HG02678 (cell line): Measurements from ENCODE around the gene CD99L2.

ENCODE experiments used
- ATAC-seq: cut with Tn5 transposase; IDR thresholded peaks from one replicate; pipeline ENCODE4 v1.9.1; 2021; ENCODE audit warnings: mild to moderate bottlenecking, moderate library complexity; ENCODE audit not compliant: unreplicated experiment

Gene CD99L2

DNA sequence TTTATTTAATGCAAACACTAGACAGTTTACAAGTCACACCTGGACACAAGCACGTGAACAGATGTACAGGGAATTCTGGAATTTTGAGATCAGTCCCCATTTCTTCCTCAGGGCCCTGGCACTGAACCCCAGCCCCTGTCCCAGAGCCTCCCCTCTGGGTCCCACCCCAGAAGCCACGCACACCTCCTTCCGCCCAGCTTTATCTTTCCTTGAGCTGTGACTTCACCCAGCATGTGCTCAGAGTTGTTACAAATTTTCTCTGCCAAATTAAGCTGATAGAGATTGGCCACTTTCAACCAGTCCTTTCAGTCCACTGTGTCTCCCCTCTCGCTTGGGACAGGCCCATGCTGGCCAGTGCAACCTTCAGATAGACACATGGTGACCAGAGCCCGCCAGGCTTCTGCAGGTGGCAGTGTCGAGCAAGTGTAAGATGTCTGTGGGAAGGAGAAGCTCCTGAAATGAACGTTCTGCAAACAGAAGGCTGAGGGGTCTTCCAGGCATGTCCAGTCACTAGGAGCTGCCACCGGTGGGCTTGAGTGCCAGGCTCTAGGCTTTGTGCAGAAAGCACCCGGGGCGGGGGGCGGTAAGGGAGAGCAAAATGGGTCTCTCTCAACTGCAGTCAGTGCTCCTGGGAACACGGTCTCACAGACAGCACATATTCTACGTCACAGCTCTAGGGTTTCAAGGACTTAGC is 132.0 kb downstream of the CD99L2 start:
- ATAC-seq = no peak

DNA sequence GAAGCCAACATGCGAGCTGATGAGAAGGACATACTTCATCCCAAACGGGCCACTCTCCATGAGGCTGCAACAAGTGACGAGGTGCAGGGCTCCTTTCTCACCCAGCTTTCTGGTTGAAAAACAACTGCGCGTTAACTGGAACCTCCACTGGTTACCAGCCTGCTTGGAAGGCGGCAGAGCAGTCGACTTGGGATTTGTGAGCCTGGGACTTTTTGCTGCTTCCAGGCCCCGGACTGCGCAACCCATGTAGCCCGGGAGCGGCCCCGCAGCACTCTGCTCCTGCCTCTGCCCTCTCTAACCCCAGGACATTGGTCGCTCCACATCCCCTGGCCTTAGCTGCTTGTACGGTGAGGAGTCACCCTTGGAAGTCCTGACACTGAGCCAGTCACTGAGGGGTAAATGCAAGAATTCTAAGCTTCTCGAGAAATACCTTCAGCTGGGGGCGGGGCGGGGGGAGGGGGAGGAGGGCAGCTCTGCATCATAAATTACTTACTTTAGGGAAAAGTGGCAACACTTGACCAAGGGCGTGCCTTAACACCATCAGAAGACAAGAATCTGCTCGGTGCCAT is 132.6 kb downstream of the CD99L2 start:
- no peak for ATAC-seq

DNA sequence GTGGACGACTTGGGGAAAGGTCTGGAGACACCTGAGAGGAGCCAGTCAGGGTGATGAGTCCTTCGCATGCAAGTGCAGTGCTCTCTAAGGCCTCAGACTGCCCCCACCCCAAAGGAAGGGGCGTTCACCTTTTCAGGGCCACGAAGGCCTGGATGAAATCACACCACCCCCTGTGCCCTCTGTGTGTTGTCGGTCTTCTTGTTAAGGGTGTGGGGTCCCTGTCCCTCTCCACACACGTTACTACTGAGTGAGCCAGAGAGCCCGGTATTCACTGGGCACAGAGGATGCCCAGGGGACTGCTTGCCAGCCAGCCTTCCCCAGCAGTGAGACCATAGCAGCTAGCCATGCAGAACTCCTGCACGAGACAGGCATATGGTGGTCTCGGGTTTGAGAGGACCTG is 133.2 kb downstream of the CD99L2 start:
- ATAC-seq = no peak

DNA sequence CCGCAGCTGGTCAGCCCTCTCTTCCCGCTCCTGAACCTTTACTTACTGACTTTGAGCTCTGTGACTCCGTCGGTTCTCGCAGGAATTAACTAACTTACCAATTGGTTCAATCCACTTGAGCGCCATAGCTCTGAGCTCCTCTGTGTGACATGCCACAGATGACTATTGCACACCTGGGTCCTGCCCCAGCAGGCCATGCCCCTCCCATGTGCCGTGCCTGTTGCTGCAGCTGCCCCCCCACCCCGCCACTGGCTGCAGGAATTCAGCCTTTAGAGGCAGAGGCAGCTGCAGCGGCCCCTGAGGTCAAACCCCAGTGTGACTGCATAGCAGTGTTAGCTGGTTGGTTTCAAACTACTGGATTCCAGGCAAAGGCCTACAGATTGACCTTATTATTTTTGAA is 134.7 kb downstream of the CD99L2 start:
- ATAC-seq = no peak

DNA sequence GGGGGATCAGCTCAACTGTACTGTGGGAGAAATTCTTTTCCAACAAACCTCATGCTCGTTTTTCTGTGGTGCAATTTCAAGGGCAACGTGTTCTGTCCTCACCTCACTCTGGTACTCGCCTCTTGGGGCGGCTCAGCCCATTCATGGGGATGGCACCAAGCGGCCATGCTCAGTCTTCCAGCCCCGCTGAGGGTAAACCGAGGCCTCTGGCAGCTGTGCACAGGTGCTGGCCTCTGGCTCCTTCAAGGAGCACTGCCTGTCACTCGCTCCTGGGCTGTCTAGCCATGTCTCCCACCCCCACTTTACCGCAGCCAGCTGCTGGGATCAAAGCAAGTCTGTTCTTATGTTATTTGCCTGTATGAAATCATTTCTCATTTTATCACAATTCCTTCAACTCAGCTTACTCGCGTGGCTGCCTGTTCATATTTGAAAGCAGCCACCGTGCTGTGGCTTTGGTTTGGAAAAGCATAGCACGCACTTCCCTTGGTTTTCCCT is 135.1 kb downstream of the CD99L2 start:
- ATAC-seq = no peak

DNA sequence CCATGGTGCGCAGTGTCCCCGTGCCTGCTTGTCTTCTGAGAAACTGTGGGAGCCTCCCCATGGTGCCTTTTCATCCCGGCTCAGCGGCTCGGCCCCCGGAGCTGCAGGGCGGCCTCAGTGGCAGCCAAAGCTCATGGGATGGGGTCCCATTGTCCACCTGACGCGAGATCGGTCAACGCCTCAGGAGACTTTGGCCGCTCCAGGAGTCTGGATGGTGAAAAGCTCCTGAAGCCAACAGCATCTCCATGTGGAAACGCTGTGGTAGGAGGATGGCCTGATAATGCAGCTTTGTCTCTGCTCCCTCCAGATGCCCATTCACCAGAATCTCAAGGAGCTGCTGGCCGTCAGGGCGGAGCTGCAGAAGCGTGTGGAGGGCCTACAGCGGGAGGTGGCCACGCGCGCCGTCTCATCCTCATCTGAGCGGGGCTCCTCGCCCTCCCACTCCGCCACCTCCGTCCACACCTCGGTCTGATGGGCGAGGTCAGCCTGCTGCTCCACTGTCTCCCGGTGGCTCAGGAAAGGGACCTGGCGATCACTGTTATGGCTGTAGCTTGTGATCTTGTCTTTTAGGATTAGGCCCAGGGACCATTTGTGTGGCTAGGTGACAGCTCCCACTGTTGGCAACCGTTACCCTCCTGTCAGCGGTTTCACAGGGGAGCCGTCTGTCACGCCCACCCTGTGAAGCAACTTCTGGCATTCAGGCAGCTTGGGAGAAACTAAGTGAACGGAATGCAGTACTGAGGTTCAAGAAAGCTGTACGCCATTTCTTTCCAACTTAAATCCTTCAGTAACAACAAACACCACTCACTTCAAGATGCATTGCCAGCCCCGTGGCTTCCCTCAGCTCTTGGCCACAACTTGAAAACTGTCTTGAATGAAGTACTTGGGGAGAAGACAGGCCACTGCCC is 136.0 kb downstream of the CD99L2 start:
- ATAC-seq = no peak

DNA sequence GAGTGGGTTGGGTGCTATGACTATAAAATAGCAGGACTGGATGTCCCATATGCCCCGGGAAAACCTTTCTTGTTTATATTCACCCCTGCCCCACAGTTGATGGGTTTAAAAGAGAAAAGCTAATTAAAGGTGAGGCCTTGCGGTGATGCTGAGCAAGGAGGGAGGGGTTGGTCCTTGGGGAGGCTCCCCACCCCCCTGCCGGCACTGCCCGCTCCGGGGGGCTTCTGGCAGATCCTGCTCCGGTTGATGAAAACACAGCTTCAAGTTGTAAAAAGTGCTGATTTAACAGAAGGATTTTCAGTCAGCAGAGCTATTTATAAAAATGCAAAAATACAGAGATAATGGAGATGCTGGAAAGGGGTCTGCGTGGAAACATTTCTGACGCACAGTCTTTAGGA is 136.7 kb downstream of the CD99L2 start:
- ATAC-seq = no peak

DNA sequence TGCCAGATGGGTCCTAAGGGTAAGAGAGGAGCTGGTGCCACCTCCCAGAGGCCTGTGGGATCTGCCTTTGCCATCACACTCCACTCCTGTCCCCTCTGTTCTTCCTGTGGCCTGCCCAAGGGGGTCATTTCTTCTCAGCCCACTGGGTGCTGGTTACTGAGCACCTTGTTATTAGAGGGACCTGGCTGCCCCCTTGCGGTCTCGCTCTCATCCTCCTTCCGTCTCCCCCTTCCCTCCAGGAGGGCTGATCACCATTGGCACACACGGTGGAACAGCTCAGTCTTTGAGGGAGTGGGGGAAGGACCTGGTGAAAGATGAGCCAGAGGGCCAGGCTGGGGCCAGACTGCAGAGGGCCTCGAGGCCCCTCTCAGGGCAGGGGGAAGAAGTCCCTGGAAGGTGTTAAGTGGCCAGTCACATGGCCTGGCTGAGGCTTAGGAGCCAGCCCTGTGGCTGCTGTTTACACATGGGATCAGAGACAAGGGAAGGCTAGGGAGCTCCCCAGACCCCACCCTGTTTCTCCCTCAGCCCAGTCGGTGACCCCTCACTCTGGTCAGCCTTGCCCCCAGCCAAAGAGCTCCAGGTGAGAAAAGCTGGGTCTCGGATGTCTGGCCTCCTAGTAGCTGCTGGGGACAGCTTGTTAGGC is 137.2 kb downstream of the CD99L2 start:
- ATAC-seq = no peak

DNA sequence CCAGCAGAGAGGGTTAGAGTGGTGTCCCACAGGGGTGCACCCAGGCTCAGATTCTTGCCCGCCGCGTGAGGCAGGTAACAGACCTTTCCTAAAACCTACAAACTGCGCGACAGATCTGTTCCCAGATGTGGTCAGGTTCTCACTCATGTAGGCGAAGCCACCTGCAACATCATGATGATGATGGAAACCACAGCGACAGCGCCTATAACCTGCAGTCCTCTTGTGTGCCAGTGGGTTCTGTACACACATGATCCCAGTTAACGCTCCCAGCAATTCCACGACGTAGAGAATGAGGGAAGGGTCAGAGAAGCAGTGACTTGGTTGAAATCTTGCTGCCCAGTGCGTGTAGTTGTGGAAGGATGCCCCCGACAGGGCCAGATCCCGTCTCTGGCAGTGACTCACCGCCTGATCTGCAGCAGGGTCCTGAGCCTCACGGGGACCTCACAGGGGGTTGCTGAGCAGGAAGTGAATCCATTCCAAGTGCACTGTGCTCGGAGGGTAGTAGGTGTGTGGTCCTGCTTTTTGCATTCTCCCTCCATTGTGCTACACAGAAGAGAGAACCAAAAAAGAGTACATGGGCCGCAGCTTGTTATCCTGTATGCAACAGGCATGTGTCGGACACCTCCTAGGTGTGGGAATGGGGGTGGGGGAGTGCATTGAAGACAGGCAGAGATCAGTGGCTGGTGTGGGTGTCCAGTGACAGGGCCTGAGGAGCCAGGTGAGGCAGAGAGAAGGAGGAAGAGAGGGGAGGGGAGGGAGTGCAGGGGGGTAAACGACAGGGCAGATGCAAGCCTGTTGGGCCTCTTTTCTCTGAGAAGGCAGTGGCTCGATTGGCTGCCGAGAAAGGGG is 138.7 kb downstream of the CD99L2 start:
- no peak for ATAC-seq

DNA sequence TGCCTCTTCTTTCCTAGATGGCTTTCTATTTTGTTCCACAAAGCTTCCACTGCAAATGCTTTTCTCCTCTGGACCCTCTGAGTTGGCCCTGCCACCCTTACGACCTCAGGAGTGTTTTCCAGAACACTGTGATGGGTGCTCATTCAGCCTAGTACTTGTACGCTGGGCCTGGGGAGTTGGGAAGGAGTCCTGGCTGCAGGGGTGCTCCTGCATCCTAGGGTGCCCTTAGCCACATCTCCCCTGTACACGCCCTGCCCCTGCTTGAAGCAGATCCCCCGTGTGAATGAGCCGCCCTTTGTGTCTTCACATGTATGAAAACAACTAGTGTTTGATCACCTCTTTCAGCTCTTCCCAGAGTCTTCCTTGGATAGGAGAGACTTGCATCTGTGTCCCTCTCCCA is 141.1 kb downstream of the CD99L2 start:
- ATAC-seq = no peak

DNA sequence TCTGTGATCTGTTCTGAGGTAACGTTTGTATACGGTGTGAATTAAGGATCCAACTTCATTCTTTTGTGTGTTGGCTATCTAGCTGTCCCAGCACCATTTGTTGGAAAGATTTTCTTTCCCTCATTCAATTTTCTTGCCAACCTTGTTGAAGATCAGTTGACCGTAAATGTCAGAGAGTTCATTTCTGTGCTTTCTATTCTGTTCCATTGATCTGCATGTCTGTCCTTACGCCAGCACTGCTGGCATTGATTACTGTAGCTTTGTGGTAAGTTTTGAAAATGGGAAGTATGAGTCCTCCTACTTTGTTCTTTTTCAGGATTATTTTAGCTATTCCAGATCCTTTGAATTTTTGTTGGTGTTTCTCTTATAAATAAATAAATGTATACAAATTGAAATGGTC is 144.5 kb downstream of the CD99L2 start:
- ATAC-seq = no peak

DNA sequence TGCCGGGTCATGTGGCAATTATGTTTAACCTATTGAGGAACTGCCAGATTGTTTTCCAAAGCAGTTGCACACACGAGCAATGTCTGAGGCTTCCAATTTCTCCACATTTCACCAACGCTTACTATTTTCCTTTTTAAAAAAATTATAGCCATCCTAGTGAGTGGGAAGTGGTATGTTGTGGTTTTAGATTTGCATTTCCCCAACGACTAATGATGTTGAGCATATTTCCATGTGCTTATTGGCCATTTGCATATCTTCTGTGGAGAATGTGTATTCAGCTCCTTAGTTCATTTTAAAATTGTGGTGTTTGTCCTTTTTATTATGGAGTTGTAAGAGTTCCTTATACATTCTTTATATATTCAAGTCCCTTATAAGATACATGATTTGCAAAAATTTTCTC is 145.1 kb downstream of the CD99L2 start:
- no peak for ATAC-seq

DNA sequence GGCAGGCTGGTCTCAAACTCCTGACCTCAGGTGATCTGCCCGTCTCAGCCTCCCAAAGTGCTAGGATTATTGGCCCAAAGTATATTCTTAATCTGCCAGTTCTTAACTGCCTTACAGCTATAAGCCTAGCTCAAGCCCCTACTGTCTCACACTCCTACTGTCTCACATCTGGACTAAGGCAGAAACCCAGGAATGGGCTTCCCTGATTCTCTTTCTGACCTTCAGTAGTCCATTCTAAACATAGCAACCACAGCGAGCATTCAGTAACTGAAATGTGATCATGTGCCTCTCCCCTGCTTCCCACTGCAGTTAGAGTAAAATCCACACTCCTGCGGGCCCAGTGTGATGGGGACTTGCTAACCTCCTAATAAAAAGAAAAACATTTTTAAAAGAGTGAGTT is 146.3 kb downstream of the CD99L2 start:
- ATAC-seq = no peak

DNA sequence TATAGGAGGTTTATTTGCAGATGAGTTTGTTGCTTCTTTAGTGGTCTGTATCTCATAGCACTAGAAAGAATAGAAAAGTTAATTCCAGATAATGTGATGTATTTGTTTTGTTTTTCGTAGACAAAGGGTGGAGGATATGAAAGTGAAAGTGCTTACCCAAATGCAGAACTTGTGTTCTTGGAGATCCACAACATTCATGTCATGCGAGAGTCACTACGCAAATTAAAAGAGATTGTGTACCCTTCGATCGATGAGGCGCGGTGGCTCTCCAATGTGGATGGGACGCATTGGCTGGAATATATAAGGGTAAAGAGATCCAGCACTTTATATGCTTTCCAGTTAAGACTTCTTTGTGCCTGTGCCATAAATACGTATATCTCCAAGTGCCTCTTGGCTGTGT is 162.0 kb downstream of the CD99L2 start:
- no peak for ATAC-seq

DNA sequence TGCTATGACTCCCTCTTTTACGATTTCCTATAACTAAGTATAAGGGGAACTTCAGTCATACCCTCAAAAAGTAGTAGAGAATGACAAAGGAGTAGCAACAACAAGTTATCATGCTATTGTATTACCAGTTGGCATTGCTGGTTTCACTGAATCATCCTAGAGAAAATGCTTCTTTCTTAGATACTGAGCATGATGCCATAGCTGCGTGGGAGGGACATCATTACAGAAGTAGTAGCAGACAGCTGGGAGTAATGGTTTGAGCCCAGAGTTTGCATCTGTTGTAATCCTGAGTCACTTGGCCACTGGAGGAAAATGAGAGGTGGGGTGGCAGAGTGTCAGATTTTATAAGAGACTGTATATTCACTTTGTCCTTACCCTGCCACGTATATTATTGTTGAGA is 166.7 kb downstream of the CD99L2 start:
- no peak for ATAC-seq

DNA sequence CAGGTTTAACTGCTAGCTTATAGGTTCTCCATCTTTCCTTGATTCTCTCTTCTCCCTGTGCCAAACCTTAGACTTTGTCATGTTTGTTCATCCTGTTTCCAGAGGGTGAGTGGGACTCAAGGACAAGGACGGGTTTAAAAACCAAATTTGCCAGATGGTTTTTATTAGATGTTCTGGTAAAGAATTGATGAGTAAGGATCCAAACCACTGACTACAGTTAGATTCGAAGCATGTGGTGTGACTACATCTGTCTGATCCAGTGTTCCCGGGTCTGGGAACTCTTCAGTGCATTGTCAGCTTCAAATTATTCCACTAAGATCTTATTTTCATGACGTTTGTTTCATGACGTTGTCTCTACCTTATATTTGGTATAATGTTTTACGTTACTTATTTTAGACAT is 167.7 kb downstream of the CD99L2 start:
- ATAC-seq = no peak

DNA sequence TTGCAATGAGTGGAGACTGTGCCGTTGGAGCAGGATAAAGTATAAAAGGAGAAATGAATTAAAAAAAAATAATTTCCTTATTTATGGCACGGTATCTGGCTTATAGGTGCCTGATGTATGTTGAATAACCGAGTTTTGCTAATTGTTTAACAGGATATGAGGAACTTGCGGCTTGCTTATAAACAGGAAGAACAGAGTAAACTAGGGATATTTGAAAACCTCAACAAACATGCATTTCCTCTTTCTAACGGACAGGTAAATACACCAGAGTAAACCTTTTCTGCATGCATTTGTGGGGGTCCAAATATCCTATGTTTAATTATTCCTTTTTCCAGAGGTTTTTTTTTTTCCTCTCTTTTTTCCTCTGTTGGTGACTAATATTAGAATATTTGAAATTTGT is 168.5 kb downstream of the CD99L2 start:
- no peak for ATAC-seq

DNA sequence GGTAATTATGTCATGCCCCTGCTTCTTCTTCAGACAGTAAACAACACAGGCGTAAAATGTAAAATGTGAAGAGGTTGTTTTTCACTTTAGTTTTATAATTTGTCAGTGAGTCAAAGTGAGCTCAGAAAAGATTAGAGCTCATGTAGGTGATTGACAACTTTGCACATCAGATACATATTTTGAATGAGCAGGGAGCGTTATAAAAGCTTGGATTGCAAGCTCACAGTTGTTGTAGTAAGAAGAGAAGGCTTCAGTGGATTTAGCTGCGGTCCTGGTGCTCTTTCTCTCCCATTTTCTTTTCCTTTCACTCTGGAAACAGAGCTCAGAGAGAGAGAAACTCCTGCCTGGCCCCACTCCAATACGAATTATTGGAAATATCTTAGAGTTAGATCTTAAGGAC is 178.8 kb downstream of the CD99L2 start:
- no peak for ATAC-seq
